ENCODE data around the gene LIMS2.

DNA sequence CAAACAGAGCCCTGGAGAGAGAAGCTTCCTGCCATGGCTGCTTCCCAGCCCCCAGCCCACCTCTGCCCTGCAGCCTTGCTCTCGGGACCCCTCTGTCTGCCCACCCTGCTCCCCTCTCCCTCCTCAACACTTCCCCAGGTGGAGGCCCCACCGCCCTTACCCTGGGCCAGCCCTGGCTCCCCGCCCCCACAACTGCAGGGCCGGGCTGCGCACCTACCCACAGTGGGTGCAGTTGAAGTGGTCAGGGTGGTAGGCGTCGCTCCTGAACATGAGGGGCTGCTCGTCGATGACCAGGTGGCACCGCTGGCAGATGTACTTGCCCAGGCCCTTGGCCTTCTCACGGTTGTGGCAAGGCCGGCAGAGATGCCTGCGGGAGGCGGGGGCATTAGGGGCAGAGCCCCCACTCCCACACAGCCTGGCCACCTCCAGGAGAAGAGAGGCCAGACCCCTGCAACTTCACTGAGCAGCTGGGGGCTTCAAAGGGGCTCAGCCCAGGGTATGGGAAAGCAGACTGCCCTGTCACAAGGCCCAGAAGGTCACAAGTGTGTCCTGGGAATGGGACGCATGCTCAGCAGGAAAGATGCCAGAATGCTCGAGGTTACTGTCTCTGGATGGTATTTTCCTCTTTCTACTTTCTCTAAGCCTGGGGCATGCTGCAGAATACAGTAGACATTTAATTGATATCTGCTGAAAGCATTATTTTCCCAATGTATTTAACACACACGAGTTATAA, 32.5 kb downstream of the LIMS2 start:
- TF ChIP-seq, protein P1, sequence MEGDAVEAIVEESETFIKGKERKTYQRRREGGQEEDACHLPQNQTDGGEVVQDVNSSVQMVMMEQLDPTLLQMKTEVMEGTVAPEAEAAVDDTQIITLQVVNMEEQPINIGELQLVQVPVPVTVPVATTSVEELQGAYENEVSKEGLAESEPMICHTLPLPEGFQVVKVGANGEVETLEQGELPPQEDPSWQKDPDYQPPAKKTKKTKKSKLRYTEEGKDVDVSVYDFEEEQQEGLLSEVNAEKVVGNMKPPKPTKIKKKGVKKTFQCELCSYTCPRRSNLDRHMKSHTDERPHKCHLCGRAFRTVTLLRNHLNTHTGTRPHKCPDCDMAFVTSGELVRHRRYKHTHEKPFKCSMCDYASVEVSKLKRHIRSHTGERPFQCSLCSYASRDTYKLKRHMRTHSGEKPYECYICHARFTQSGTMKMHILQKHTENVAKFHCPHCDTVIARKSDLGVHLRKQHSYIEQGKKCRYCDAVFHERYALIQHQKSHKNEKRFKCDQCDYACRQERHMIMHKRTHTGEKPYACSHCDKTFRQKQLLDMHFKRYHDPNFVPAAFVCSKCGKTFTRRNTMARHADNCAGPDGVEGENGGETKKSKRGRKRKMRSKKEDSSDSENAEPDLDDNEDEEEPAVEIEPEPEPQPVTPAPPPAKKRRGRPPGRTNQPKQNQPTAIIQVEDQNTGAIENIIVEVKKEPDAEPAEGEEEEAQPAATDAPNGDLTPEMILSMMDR (tag by site-specific recombination; IDR thresholded peaks at IDR 0.05), result no peak
- no peak for TF ChIP-seq PBX3 (CRISPR knock-in tag; IDR thresholded peaks at IDR 0.05)
- TF ChIP-seq, protein P2, sequence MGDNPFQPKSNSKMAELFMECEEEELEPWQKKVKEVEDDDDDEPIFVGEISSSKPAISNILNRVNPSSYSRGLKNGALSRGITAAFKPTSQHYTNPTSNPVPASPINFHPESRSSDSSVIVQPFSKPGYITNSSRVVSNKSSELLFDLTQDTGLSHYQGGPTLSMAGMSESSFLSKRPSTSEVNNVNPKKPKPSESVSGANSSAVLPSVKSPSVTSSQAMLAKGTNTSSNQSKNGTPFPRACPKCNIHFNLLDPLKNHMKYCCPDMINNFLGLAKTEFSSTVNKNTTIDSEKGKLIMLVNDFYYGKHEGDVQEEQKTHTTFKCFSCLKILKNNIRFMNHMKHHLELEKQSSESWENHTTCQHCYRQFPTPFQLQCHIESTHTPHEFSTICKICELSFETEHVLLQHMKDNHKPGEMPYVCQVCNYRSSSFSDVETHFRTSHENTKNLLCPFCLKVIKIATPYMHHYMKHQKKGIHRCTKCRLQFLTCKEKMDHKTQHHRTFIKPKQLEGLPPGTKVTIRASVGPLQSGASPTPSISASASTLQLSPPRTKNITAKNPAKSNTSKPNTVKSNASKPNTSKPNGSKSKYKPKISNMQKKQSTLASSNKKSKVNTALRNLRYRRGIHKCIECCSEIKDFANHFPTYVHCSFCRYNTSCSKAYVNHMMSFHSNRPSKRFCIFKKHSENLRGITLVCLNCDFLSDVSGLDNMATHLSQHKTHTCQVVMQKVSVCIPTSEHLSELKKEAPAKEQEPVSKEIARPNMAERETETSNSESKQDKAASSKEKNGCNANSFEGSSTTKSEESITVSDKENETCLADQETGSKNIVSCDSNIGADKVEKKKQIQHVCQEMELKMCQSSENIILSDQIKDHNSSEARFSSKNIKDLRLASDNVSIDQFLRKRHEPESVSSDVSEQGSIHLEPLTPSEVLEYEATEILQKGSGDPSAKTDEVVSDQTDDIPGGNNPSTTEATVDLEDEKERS (tag by site-specific recombination; IDR thresholded peaks at IDR 0.05), result no peak
- no peak for TF ChIP-seq SP7 (tag by site-specific recombination; IDR thresholded peaks at IDR 0.05)
- no peak for TF ChIP-seq ZNF394 (tag by site-specific recombination; IDR thresholded peaks at IDR 0.05; ENCODE audit: borderline replicate concordance)
- TF ChIP-seq ZNF549 (tag by site-specific recombination; IDR thresholded peaks at IDR 0.05), result no peak
- TF ChIP-seq RBAK (tag by site-specific recombination; IDR thresholded peaks at IDR 0.05), result no peak
- no peak for TF ChIP-seq GFI1B (tag by site-specific recombination; IDR thresholded peaks at IDR 0.05)
- TF ChIP-seq ZNF585B (tag by site-specific recombination; IDR thresholded peaks at IDR 0.05), result no peak

Data from HEK293 (cell line).